ENCODE measurements around the gene IRF2BPL. TPM values are rescaled to one million over a fixed set of nuclear protein-coding genes. Genes with fewer than 3 reads are reported as not detected.

The IRF2BPL gene
- total RNA-seq, 3 donors from 2014 or later = 15.1 to 74.1 (median 19.3) TPM

GRCh38 chr14:77052281-77053044 is 24.0 kb upstream of the IRF2BPL start:
- TF ChIP-seq CTCF (IDR thresholded peaks at IDR 0.05) = no peak
- Histone ChIP-seq H3K36me3 (ENCODE audit: low read depth) (no peaks in the 10 kb centered on the region), H3K9me3 (peaks cover 7% of the 10 kb centered on the region), H3K4me3 (no peak overlapping the region), H3K4me1 (ENCODE audit: low read depth) (peaks cover 9% of the 10 kb centered on the region)
- intact Hi-C loops (cut with DNase I, micrococcal nuclease) = loop anchor here (5.0 kb wide), 2 partner anchors 135 to 175 kb away; no protein-coding TSS in a partner anchor
- peak; percentile 86 for ATAC-seq
- peak in 2 of 3 donors; percentile 61 to 64 for DNase-seq

- Histone ChIP-seq H3K4me3 (no peak overlapping the region), H3K36me3 (ENCODE audit: low read depth) (no peaks in the 10 kb centered on the region), H3K9me3 (peaks cover 4% of the 10 kb centered on the region), H3K4me1 (ENCODE audit: low read depth) (peaks cover 16% of the 10 kb centered on the region)
- DNase-seq (peak in 2 of 3 donors; percentile 53 to 78), ATAC-seq (peak; percentile 77)
- intact Hi-C loops (cut with DNase I, micrococcal nuclease) = loop anchor here (5.0 kb wide), 2 partner anchors 134 to 174 kb away; no protein-coding TSS in a partner anchor
- TF ChIP-seq CTCF (IDR thresholded peaks at IDR 0.05) = no peak
Measured at GRCh38 chr14:77051116-77051515, 22.6 kb upstream of the IRF2BPL start.

GRCh38 chr14:77046721-77047120 is 18.2 kb upstream of the IRF2BPL start:
- Histone ChIP-seq H3K9me3 (no peaks in the 10 kb centered on the region), H3K4me3 (no peak overlapping the region), H3K36me3 (ENCODE audit: low read depth) (no peaks in the 10 kb centered on the region), H3K4me1 (ENCODE audit: low read depth) (peaks cover 42% of the 10 kb centered on the region)
- no peak for TF ChIP-seq CTCF (IDR thresholded peaks at IDR 0.05)
- intact Hi-C loops (cut with DNase I, micrococcal nuclease) = loop anchor here in 1 of 2 donors (10.0 kb wide), 1 partner anchor 102 kb away; no protein-coding TSS in a partner anchor
- ATAC-seq (peak; percentile 21), DNase-seq (no peak)

GRCh38 chr14:77045238-77046162 is 17.0 kb upstream of the IRF2BPL start:
- Histone ChIP-seq H3K4me1 (ENCODE audit: low read depth) (peaks cover 51% of the 10 kb centered on the region), H3K9me3 (no peaks in the 10 kb centered on the region), H3K36me3 (ENCODE audit: low read depth) (no peaks in the 10 kb centered on the region), H3K4me3 (no peak overlapping the region)
- ATAC-seq (peak; percentile 67), DNase-seq (peak in 2 of 3 donors; percentile 61 to 71)
- TF ChIP-seq CTCF (IDR thresholded peaks at IDR 0.05) = no peak
- intact Hi-C loops (cut with DNase I, micrococcal nuclease) = loop anchor here in 1 of 2 donors (10.0 kb wide), 1 partner anchor 101 kb away; no protein-coding TSS in a partner anchor

- H3K4me3 ChIP-seq = no peak overlapping the region
- H3K9me3 ChIP-seq = no peaks in the 10 kb centered on the region
- H3K36me3 ChIP-seq (ENCODE audit: low read depth) = no peaks in the 10 kb centered on the region
- TF ChIP-seq CTCF (IDR thresholded peaks at IDR 0.05) = no peak
- no peak for DNase-seq
- H3K4me1 ChIP-seq (ENCODE audit: low read depth) = peaks cover 56% of the 10 kb centered on the region
- intact Hi-C loops (cut with DNase I, micrococcal nuclease) = loop anchor here in 1 of 2 donors (10.0 kb wide), 1 partner anchor 100 kb away; no protein-coding TSS in a partner anchor
- no peak for ATAC-seq
Measured at GRCh38 chr14:77044783-77045237, 16.3 kb upstream of the IRF2BPL start.

Data from mucosa of descending colon (tissue), 3 donors.